Skeletal muscle satellite cell (primary cell): Measurements from ENCODE around the gene SEZ6L2.
"Not testable (repeated sequence)": the region's sequence is repeated elsewhere in the genome, so short reads cannot be mapped to it uniquely, and the experiment has no call there.

Experiments
- H3K27me3 ChIP-seq: 2 replicates; pipeline ENCODE4 v1.7.0; 2013; ENCODE audit warnings: low read length; ENCODE audit not compliant: control insufficient read depth, insufficient read depth
- H3K36me3 ChIP-seq: 2 replicates; pipeline ENCODE4 v1.7.0; 2013; ENCODE audit warnings: mild to moderate bottlenecking, control low read depth, low read length; ENCODE audit not compliant: insufficient read depth
- H3K4me1 ChIP-seq: 2 replicates; pipeline ENCODE4 v1.7.0; 2013; ENCODE audit warnings: low read length; ENCODE audit not compliant: control insufficient read depth, insufficient read depth
- H3K4me2 ChIP-seq: 2 replicates; pipeline ENCODE4 v1.7.0; 2013; ENCODE audit warnings: mild to moderate bottlenecking, low read length
- H3K4me3 ChIP-seq: 2 replicates; pipeline ENCODE4 v1.7.0; 2013; ENCODE audit warnings: low read length
- H3K9ac ChIP-seq: 2 replicates; pipeline ENCODE4 v1.7.0; 2013; ENCODE audit warnings: mild to moderate bottlenecking, low read depth, low read length, moderate library complexity
- H3K9me3 ChIP-seq: replicated peaks from 2 replicates; pipeline ENCODE4 v1.7.0; 2013; ENCODE audit warnings: mild to moderate bottlenecking, control low read depth, low read length

Gene SEZ6L2

GRCh38 chr16:29877266-29877961, 21.9 kb downstream of the SEZ6L2 start:
- Histone ChIP-seq H3K9me3 (no peaks in the 10 kb centered on the region), H3K36me3 (no peaks in the 10 kb centered on the region), H3K27me3 (peaks cover 41% of the 10 kb centered on the region), H3K4me2 (peak overlapping the region; percentile 77), H3K9ac (no peak overlapping the region), H3K4me1 (no peaks in the 10 kb centered on the region), H3K4me3 (no peak overlapping the region)

GRCh38 chr16:29876594-29877249, 22.6 kb downstream of the SEZ6L2 start:
- Histone ChIP-seq H3K4me2 (peak overlapping the region; percentile 77), H3K4me1 (no peaks in the 10 kb centered on the region), H3K36me3 (no peaks in the 10 kb centered on the region), H3K9ac (no peak overlapping the region), H3K9me3 (no peaks in the 10 kb centered on the region), H3K27me3 (peaks cover 45% of the 10 kb centered on the region), H3K4me3 (peak overlapping the region; percentile 52)

GRCh38 chr16:29876217-29876593, 23.1 kb downstream of the SEZ6L2 start:
- no peaks in the 10 kb centered on the region for H3K36me3 ChIP-seq
- H3K4me2 ChIP-seq = peak overlapping the region; percentile 77
- H3K27me3 ChIP-seq = peaks cover 45% of the 10 kb centered on the region
- H3K9me3 ChIP-seq = no peaks in the 10 kb centered on the region
- no peaks in the 10 kb centered on the region for H3K4me1 ChIP-seq
- H3K4me3 ChIP-seq = peak overlapping the region; percentile 52
- H3K9ac ChIP-seq = no peak overlapping the region

- Histone ChIP-seq H3K4me1 (no peaks in the 10 kb centered on the region), H3K36me3 (no peaks in the 10 kb centered on the region), H3K4me3 (no peak overlapping the region), H3K9me3 (no peaks in the 10 kb centered on the region), H3K4me2 (no peak overlapping the region), H3K27me3 (peaks cover 45% of the 10 kb centered on the region), H3K9ac (no peak overlapping the region)
Observed at GRCh38 chr16:29875206-29875605, 24.1 kb downstream of the SEZ6L2 start.

GRCh38 chr16:29873319-29873718, 26.0 kb downstream of the SEZ6L2 start:
- no peaks in the 10 kb centered on the region for H3K4me1 ChIP-seq
- peaks cover 46% of the 10 kb centered on the region for H3K27me3 ChIP-seq
- H3K4me3 ChIP-seq = no peak overlapping the region
- H3K9me3 ChIP-seq = no peaks in the 10 kb centered on the region
- no peaks in the 10 kb centered on the region for H3K36me3 ChIP-seq
- no peak overlapping the region for H3K4me2 ChIP-seq
- no peak overlapping the region for H3K9ac ChIP-seq

DNA sequence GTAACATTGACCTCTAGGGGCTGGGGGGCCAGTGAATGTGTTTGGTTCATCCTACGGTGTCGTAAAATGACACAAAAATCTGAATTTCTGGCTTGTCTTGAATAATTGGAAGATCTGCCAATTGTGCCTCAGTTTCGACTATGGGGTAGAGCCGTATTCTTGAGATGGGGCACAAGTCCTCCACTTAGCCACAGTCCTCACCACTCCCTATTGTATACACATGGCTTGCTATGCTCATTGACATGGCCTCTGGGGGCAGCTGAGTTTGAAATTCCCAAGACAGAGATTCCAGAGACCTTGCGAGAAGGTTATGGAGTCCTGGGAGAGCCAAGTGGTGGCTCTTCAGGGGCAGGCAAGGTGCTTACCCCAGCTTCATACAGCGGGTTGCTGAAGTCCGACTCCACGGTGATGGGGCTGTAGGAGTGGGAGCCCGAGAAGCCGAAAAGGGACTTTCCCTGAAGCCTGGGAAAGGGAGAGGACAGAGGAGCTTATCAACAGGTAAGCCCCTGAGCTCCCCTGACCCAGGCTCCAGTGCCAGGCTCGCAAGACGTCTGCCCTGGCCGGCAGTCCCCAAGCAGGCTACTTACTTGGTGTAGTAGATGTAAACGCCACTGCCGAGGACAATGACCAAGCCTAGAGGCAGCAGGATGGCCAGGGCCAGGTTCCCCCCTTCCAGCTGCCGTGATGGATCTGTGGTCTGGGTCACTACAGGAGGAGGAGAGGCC, 27.4 kb downstream of the SEZ6L2 start:
- H3K36me3 ChIP-seq = no peaks in the 10 kb centered on the region
- H3K9me3 ChIP-seq = no peaks in the 10 kb centered on the region
- H3K9ac ChIP-seq = no peak overlapping the region
- H3K27me3 ChIP-seq = peaks cover 33% of the 10 kb centered on the region
- H3K4me1 ChIP-seq = no peaks in the 10 kb centered on the region
- no peak overlapping the region for H3K4me3 ChIP-seq
- no peak overlapping the region for H3K4me2 ChIP-seq

DNA sequence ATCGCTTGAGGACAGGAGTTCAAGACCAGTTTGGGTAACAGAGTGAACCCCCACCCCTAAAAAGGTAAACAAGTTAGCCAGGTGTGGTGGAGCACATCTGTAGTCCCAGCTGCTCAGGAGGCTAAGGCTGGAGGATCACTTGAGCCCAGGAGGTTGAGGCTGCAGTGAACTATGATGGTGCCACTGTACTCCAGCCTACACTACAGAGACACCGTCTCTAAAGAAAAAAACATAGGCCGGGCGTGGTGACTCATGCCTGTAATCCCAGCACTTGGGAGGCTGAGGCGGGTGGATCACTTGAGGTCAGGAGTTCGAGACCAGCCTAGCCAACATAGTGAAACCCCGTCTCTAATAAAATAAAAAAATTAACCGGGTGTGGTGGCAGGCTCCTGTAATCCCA, 30.3 kb downstream of the SEZ6L2 start:
- H3K4me1 ChIP-seq, H3K4me2 ChIP-seq, H3K36me3 ChIP-seq, H3K9me3 ChIP-seq, H3K9ac ChIP-seq, H3K4me3 ChIP-seq: not testable (repeated sequence)
- H3K27me3 ChIP-seq = peaks cover 10% of the 10 kb centered on the region

DNA sequence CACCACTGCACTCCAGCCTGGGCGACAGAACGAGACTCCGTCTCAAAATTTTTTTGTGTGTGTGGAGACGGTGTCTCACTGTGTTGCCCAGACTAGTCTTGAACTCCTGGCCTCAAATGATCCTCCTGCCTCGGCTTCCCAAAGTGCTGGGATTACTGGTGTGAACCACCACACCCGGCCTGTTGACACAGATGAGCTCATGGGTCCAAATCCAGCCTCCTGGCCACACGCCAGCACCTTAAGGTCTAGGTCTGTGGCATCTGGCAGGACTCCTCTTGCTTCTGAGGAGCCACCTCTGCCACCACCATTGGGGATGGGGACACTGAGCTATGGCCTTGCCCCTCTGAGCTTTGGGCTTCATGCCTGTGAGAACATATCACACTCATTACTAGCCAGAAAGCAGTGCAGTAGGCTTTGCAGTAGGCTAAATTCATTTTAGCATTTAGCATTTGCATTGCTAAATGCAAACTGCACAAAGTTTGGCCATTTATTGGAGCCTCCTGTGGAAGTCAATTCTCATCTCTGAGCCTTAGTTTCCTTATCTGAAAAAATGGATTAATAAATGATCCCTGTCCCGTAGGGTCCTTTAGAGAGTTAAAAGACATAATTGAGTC, 30.8 kb downstream of the SEZ6L2 start:
- peaks cover 8% of the 10 kb centered on the region for H3K27me3 ChIP-seq
- H3K9ac ChIP-seq = no peak overlapping the region

GRCh38 chr16:29864205-29864604, 35.1 kb downstream of the SEZ6L2 start:
- peaks cover 10% of the 10 kb centered on the region for H3K4me1 ChIP-seq
- H3K4me2 ChIP-seq = no peak overlapping the region
- H3K9me3 ChIP-seq = no peaks in the 10 kb centered on the region
- no peak overlapping the region for H3K9ac ChIP-seq
- peaks cover 18% of the 10 kb centered on the region for H3K36me3 ChIP-seq
- no peak overlapping the region for H3K4me3 ChIP-seq
- peaks cover 4% of the 10 kb centered on the region for H3K27me3 ChIP-seq

More for the DNA sequence above, 30.8 kb downstream of the SEZ6L2 start:
- Histone ChIP-seq H3K4me1 (peaks cover 4% of the 10 kb centered on the region), H3K4me3 (no peak overlapping the region), H3K9me3 (no peaks in the 10 kb centered on the region), H3K4me2 (no peak overlapping the region), H3K36me3 (no peaks in the 10 kb centered on the region)

DNA sequence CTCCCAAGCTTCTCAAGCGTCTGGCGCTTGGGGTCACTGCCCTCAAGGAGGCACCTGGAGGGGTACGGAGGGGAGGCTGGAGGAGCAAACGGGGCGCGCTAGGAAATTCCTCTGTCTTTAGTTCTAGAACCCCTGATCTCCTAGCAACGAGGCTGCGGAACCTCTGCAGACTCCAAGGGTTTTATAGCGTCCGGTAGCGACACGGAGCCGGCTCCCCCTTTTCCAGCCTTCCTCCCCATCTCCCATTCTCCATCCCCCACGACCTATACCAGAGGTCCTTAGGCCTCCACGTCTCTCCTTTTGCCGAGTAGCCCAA, 35.7 kb downstream of the SEZ6L2 start:
- peak overlapping the region; percentile 79 for H3K4me2 ChIP-seq
- peaks cover 4% of the 10 kb centered on the region for H3K27me3 ChIP-seq
- no peaks in the 10 kb centered on the region for H3K9me3 ChIP-seq
- peaks cover 10% of the 10 kb centered on the region for H3K4me1 ChIP-seq
- peaks cover 24% of the 10 kb centered on the region for H3K36me3 ChIP-seq
- H3K9ac ChIP-seq = no peak overlapping the region
- peak overlapping the region; percentile 30 for H3K4me3 ChIP-seq

GRCh38 chr16:29862884-29863668, 36.3 kb downstream of the SEZ6L2 start, which contains the start of gene CDIPT:
CDIPT (minus strand) TSS chr16:29863226; CDS start chr16:29862857, 369 bp downstream.
- Histone ChIP-seq H3K36me3 (peaks cover 29% of the 10 kb centered on the region), H3K4me2 (peak within 1 kb of the TSS; percentile 79), H3K4me3 (peak within 1 kb of the TSS; percentile 78), H3K4me1 (peaks cover 15% of the 10 kb centered on the region), H3K27me3 (no peaks in the 10 kb centered on the region), H3K9ac (peak within 1 kb of the TSS; percentile 85), H3K9me3 (no peaks in the 10 kb centered on the region)
